GM12873 (cell line): ENCODE data around the gene SCAMP2.
A peak's percentile ranks its signal among the peaks of the same experiment; 100 is the strongest.

Source experiments
- CTCF ChIP-seq: IDR thresholded peaks from 2 replicates; pipeline ENCODE4 v1.5.1; 2012; ENCODE audit warnings: low read depth, mild to moderate bottlenecking, moderate library complexity, low read length, control low read depth; ENCODE audit not compliant: insufficient read depth; ENCODE audit errors: missing control alignments

SCAMP2 gene

GRCh38 chr15:74812533-74812932 lies 60.6 kb downstream of the SCAMP2 start, which contains the start of gene LMAN1L:
Gene LMAN1L, plus strand, starts transcription at chr15:74812835. Its CDS starts 20 bp downstream, at chr15:74812855.
- no peak for TF ChIP-seq CTCF

- no peak for TF ChIP-seq CTCF
These were observed 63.2 kb downstream of the SCAMP2 start for GRCh38 chr15:74809956-74810355.

- TF ChIP-seq CTCF = no peak
These were observed 63.9 kb downstream of the SCAMP2 start for GRCh38 chr15:74809242-74809641.

- TF ChIP-seq CTCF = peak; percentile 24
These were observed 64.3 kb downstream of the SCAMP2 start for GRCh38 chr15:74808840-74809229.

- no peak for TF ChIP-seq CTCF
These were observed 64.9 kb downstream of the SCAMP2 start for GRCh38 chr15:74808078-74808839.

- no peak for TF ChIP-seq CTCF
These were observed 65.9 kb downstream of the SCAMP2 start for GRCh38 chr15:74807282-74807681.

- no peak for TF ChIP-seq CTCF
These were observed 68.2 kb downstream of the SCAMP2 start for GRCh38 chr15:74804935-74805334.
